ENCODE results near the gene TCERG1. TPM values are rescaled to one million over a fixed set of nuclear protein-coding genes. Genes with fewer than 3 reads are reported as not detected.

TCERG1 gene
- total RNA-seq, 8 experiments from 2014 or later = 50.0 to 152 (median 86.1) TPM

- no peak overlapping the region for H3K4me3 ChIP-seq
- ATAC-seq (replicated peaks in 6 of 8) = peak in 3 of 8 experiments; percentile 58 to 86 (median 72)
- H3K4me1 ChIP-seq (replicated peaks in 1 of 2) = no peaks in the 10 kb centered on the region
- 0 to 100% (median 88%) methylated on average over 1 to 9 of the region's 9 CpGs for WGBS, 10 experiments
- no peak overlapping the region for H3K27ac ChIP-seq
- in situ Hi-C loops (cut with MboI; ENCODE audit: low pct_unique_long_range_greater_than_20kb in 2 of 9, low sequenced_read_pairs in 9 of 9, unreplicated experiment in 9 of 9) = no loop called here
Measured at GRCh38 chr5:146510559-146511125, 63.5 kb downstream of the TCERG1 start.

- Histone ChIP-seq H3K27ac (no peak overlapping the region), H3K4me3 (no peak overlapping the region), H3K4me1 (replicated peaks in 1 of 2) (no peaks in the 10 kb centered on the region)
- no peak for ATAC-seq (replicated peaks in 6 of 8)
- in situ Hi-C loops (cut with MboI; ENCODE audit: low pct_unique_long_range_greater_than_20kb in 2 of 9, low sequenced_read_pairs in 9 of 9, unreplicated experiment in 9 of 9) = no loop called here
- WGBS, 10 experiments = 13 to 100% (median 90%) methylated on average over 1 to 2 of the region's 2 CpGs; no CpG with 5 or more reads in 1 of the 10 experiments
Measured at GRCh38 chr5:146513462-146513861, 66.3 kb downstream of the TCERG1 start.

- H3K4me1 ChIP-seq (replicated peaks in 1 of 2) = no peaks in the 10 kb centered on the region
- 80 to 100% (median 89%) methylated on average over 1 of the region's 1 CpG; no CpG with 5 or more reads in 3 of the 10 experiments for WGBS, 10 experiments
- H3K27ac ChIP-seq = no peak overlapping the region
- no peak for ATAC-seq (replicated peaks in 6 of 8)
- H3K4me3 ChIP-seq = no peak overlapping the region
- in situ Hi-C loops (cut with MboI; ENCODE audit: low pct_unique_long_range_greater_than_20kb in 2 of 9, low sequenced_read_pairs in 9 of 9, unreplicated experiment in 9 of 9) = no loop called here
Measured at GRCh38 chr5:146514575-146514974, 67.4 kb downstream of the TCERG1 start.

- ATAC-seq (replicated peaks in 6 of 8) = peak in 2 of 8 experiments; percentile 23 to 36
- WGBS, 10 experiments = 33 to 100% (median 87%) methylated on average over 1 to 6 of the region's 10 CpGs; no CpG with 5 or more reads in 1 of the 10 experiments
- no peak overlapping the region for H3K27ac ChIP-seq
- no peaks in the 10 kb centered on the region for H3K4me1 ChIP-seq (replicated peaks in 1 of 2)
- no peak overlapping the region for H3K4me3 ChIP-seq
- in situ Hi-C loops (cut with MboI; ENCODE audit: low pct_unique_long_range_greater_than_20kb in 2 of 9, low sequenced_read_pairs in 9 of 9, unreplicated experiment in 9 of 9) = no loop called here
Measured at GRCh38 chr5:146515473-146516150, 68.5 kb downstream of the TCERG1 start.

GRCh38 chr5:146516151-146516475, 69.0 kb downstream of the TCERG1 start, which contains the start of gene GPR151:
Gene GPR151, minus strand, starts transcription at chr5:146516190. Its CDS starts 77 bp downstream, at chr5:146516113.
- WGBS, 10 experiments = 0 to 60% (median 9%) methylated on average over 1 to 3 of the region's 3 CpGs; no CpG with 5 or more reads in 2 of the 10 experiments
- H3K4me1 ChIP-seq (replicated peaks in 1 of 2) = no peaks in the 10 kb centered on the region
- ATAC-seq (replicated peaks in 6 of 8) = peak; percentile 73 to 98 (median 90)
- no peak within 1 kb of the TSS for H3K4me3 ChIP-seq
- in situ Hi-C loops (cut with MboI; ENCODE audit: low pct_unique_long_range_greater_than_20kb in 2 of 9, low sequenced_read_pairs in 9 of 9, unreplicated experiment in 9 of 9) = no loop called here
- H3K27ac ChIP-seq = no peak within 1 kb of the TSS

GRCh38 chr5:146519554-146519953, 72.4 kb downstream of the TCERG1 start:
- Histone ChIP-seq H3K4me1 (replicated peaks in 1 of 2) (no peaks in the 10 kb centered on the region), H3K27ac (no peak overlapping the region), H3K4me3 (no peak overlapping the region)
- 50 to 90% (median 74%) methylated on average over 2 of the region's 2 CpGs; no CpG with 5 or more reads in 2 of the 10 experiments for WGBS, 10 experiments
- no peak for ATAC-seq (replicated peaks in 6 of 8)
- in situ Hi-C loops (cut with MboI; ENCODE audit: low pct_unique_long_range_greater_than_20kb in 2 of 9, low sequenced_read_pairs in 9 of 9, unreplicated experiment in 9 of 9) = no loop called here

GRCh38 chr5:146520731-146521130, 73.6 kb downstream of the TCERG1 start:
- in situ Hi-C loops (cut with MboI; ENCODE audit: low pct_unique_long_range_greater_than_20kb in 2 of 9, low sequenced_read_pairs in 9 of 9, unreplicated experiment in 9 of 9) = no loop called here
- ATAC-seq (replicated peaks in 6 of 8) = no peak

GRCh38 chr5:146521403-146522106, 74.4 kb downstream of the TCERG1 start:
- in situ Hi-C loops (cut with MboI; ENCODE audit: low pct_unique_long_range_greater_than_20kb in 2 of 9, low sequenced_read_pairs in 9 of 9, unreplicated experiment in 9 of 9) = no loop called here
- no peak overlapping the region for H3K27ac ChIP-seq
- WGBS, 10 experiments = 43 to 94% (median 63%) methylated on average over 2 to 7 of the region's 8 CpGs; no CpG with 5 or more reads in 2 of the 10 experiments
- no peak for ATAC-seq (replicated peaks in 6 of 8)
- H3K4me1 ChIP-seq (replicated peaks in 1 of 2) = no peaks in the 10 kb centered on the region
- no peak overlapping the region for H3K4me3 ChIP-seq

More at GRCh38 chr5:146520731-146521130, 73.6 kb downstream of the TCERG1 start:
- no peak overlapping the region for H3K4me3 ChIP-seq
- 42 to 100% (median 67%) methylated on average over 1 to 2 of the region's 2 CpGs; no CpG with 5 or more reads in 5 of the 10 experiments for WGBS, 10 experiments
- no peaks in the 10 kb centered on the region for H3K4me1 ChIP-seq (replicated peaks in 1 of 2)
- no peak overlapping the region for H3K27ac ChIP-seq

- Histone ChIP-seq H3K4me1 (replicated peaks in 1 of 2) (no peaks in the 10 kb centered on the region), H3K4me3 (no peak overlapping the region), H3K27ac (no peak overlapping the region)
- WGBS, 10 experiments = 0 to 100% (median 62%) methylated on average over 1 to 3 of the region's 3 CpGs; no CpG with 5 or more reads in 2 of the 10 experiments
- ATAC-seq (replicated peaks in 6 of 8) = no peak
- in situ Hi-C loops (cut with MboI; ENCODE audit: low pct_unique_long_range_greater_than_20kb in 2 of 9, low sequenced_read_pairs in 9 of 9, unreplicated experiment in 9 of 9) = no loop called here
Measured at GRCh38 chr5:146523698-146524097, 76.6 kb downstream of the TCERG1 start.

GRCh38 chr5:146527785-146528184, 80.7 kb downstream of the TCERG1 start:
- no peaks in the 10 kb centered on the region for H3K4me1 ChIP-seq (replicated peaks in 1 of 2)
- in situ Hi-C loops (cut with MboI; ENCODE audit: low pct_unique_long_range_greater_than_20kb in 2 of 9, low sequenced_read_pairs in 9 of 9, unreplicated experiment in 9 of 9) = loop anchor here (25.0 kb wide), 3 partner anchors 435 to 835 kb away; no protein-coding TSS in a partner anchor
- no peak overlapping the region for H3K27ac ChIP-seq
- no peak overlapping the region for H3K4me3 ChIP-seq
- 49 to 100% (median 79%) methylated on average over 1 to 3 of the region's 3 CpGs for WGBS, 10 experiments
- no peak for ATAC-seq (replicated peaks in 6 of 8)

GRCh38 chr5:146528236-146528635, 81.1 kb downstream of the TCERG1 start:
- in situ Hi-C loops (cut with MboI; ENCODE audit: low pct_unique_long_range_greater_than_20kb in 2 of 9, low sequenced_read_pairs in 9 of 9, unreplicated experiment in 9 of 9) = loop anchor here (25.0 kb wide), 3 partner anchors 434 to 834 kb away; no protein-coding TSS in a partner anchor
- H3K4me1 ChIP-seq (replicated peaks in 1 of 2) = no peaks in the 10 kb centered on the region
- ATAC-seq (replicated peaks in 6 of 8) = peak in 3 of 8 experiments; percentile 30 to 82 (median 64)
- no peak overlapping the region for H3K27ac ChIP-seq
- 8 to 83% (median 62%) methylated on average over 1 to 4 of the region's 4 CpGs; no CpG with 5 or more reads in 2 of the 10 experiments for WGBS, 10 experiments
- H3K4me3 ChIP-seq = no peak overlapping the region

- WGBS, 10 experiments = 0 to 100% (median 70%) methylated on average over 1 to 2 of the region's 2 CpGs; no CpG with 5 or more reads in 4 of the 10 experiments
- no peaks in the 10 kb centered on the region for H3K4me1 ChIP-seq (replicated peaks in 1 of 2)
- H3K27ac ChIP-seq = no peak overlapping the region
- no peak for ATAC-seq (replicated peaks in 6 of 8)
- in situ Hi-C loops (cut with MboI; ENCODE audit: low pct_unique_long_range_greater_than_20kb in 2 of 9, low sequenced_read_pairs in 9 of 9, unreplicated experiment in 9 of 9) = loop anchor here (10.0 to 25.0 kb wide), 4 partner anchors 432 to 832 kb away; no protein-coding TSS in a partner anchor
- H3K4me3 ChIP-seq = no peak overlapping the region
Measured at GRCh38 chr5:146529984-146530383, 82.9 kb downstream of the TCERG1 start.

Data from motor neuron (in vitro differentiated cells).